Loucy (cell line): ENCODE measurements around the gene ARHGAP4.

ENCODE experiments used
- H2AFZ ChIP-seq: fragments of 200-600 bp; sonication (generic); 2 replicates; pipeline ENCODE4 v1.6.0; 2016; ENCODE audit warnings: antibody characterized with exemption, mild to moderate bottlenecking, low read length, moderate library complexity
- H3F3A ChIP-seq: fragments of 200-600 bp; 2 replicates; pipeline ENCODE4 v1.6.0; 2016; ENCODE audit warnings: antibody characterized with exemption, low read depth, mild to moderate bottlenecking
- H3K27me3 ChIP-seq: fragments of 200-600 bp; sonication (generic); 2 replicates; pipeline ENCODE4 v1.6.1; 2014; ENCODE audit warnings: low read length, mild to moderate bottlenecking; ENCODE audit not compliant: insufficient read depth, poor library complexity, severe bottlenecking
- H3K36me3 ChIP-seq: fragments of 200-600 bp; sonication (generic); 2 replicates; pipeline ENCODE4 v1.6.1; 2016; ENCODE audit warnings: low read length; ENCODE audit not compliant: insufficient read depth
- H3K4me1 ChIP-seq: fragments of 200-600 bp; sonication (generic); 2 replicates; pipeline ENCODE4 v1.5.1; 2014; ENCODE audit warnings: low read length, mild to moderate bottlenecking; ENCODE audit not compliant: insufficient read depth, poor library complexity, severe bottlenecking
- H3K4me2 ChIP-seq: fragments of 200-600 bp; sonication (generic); 2 replicates; pipeline ENCODE4 v1.6.0; 2014; ENCODE audit warnings: antibody characterized with exemption, low read length, low read depth, mild to moderate bottlenecking; ENCODE audit not compliant: poor library complexity, severe bottlenecking
- H3K4me3 ChIP-seq: fragments of 200-600 bp; sonication (generic); 2 replicates; pipeline ENCODE4 v1.5.1; 2014; ENCODE audit warnings: low read length, mild to moderate bottlenecking, mixed read lengths; ENCODE audit not compliant: poor library complexity, severe bottlenecking
- H3K79me2 ChIP-seq: fragments of 200-600 bp; sonication (generic); 2 replicates; pipeline ENCODE4 v1.6.1; 2014; ENCODE audit warnings: low read length; ENCODE audit not compliant: insufficient read depth
- H3K9ac ChIP-seq: fragments of 200-600 bp; sonication (generic); 2 replicates; pipeline ENCODE4 v1.6.0; 2014; ENCODE audit warnings: mild to moderate bottlenecking, low read depth, low read length, moderate library complexity; ENCODE audit not compliant: poor library complexity, severe bottlenecking
- H3K9me2 ChIP-seq: fragments of 200-600 bp; sonication (generic); replicated peaks from 2 replicates; pipeline ENCODE4 v1.6.1; 2016; ENCODE audit warnings: low read depth, low read length, mixed read lengths
- H3K9me3 ChIP-seq: fragments of 200-600 bp; sonication (generic); 2 replicates; pipeline ENCODE4 v1.6.1; 2014; ENCODE audit warnings: mild to moderate bottlenecking, antibody characterized with exemption, low read length, low read depth; ENCODE audit not compliant: insufficient read depth
- H4K20me1 ChIP-seq: fragments of 200-600 bp; sonication (generic); 2 replicates; pipeline ENCODE4 v1.6.0; 2014; ENCODE audit warnings: antibody characterized with exemption, low read length, mild to moderate bottlenecking; ENCODE audit not compliant: insufficient read depth, poor library complexity, severe bottlenecking
- CTCF ChIP-seq: fragments of 200-600 bp; sonication (generic); conservative IDR thresholded peaks from 2 replicates; pipeline ENCODE4 v1.5.1; 2014; ENCODE audit warnings: mild to moderate bottlenecking, antibody characterized with exemption, low read length
- EZH2phosphoT487 ChIP-seq: fragments of 200-600 bp; IDR thresholded peaks from 2 replicates; pipeline ENCODE4 v1.6.1; 2018; ENCODE audit warnings: antibody characterized with exemption, mild to moderate bottlenecking, moderate library complexity, borderline replicate concordance

ARHGAP4 gene

GRCh38 chrX:153939573-153939972, 13.5 kb upstream of the ARHGAP4 start:
- H3K4me1 ChIP-seq = no peaks in the 10 kb centered on the region
- no peak overlapping the region for H3K9ac ChIP-seq
- no peaks in the 10 kb centered on the region for H3K9me2 ChIP-seq
- no peaks in the 10 kb centered on the region for H3K9me3 ChIP-seq
- H3K27me3 ChIP-seq = no peaks in the 10 kb centered on the region
- H3K79me2 ChIP-seq = peaks cover 2% of the 10 kb centered on the region; the same call in 1 of the 2 replicates
- H4K20me1 ChIP-seq = no peaks in the 10 kb centered on the region
- H3K4me3 ChIP-seq = no peak overlapping the region
- TF ChIP-seq CTCF (no peak), EZH2phosphoT487 (no peak)
- H3K36me3 ChIP-seq = no peaks in the 10 kb centered on the region
- no peak overlapping the region for H3K4me2 ChIP-seq
- no peaks in the 10 kb centered on the region for H3F3A ChIP-seq
- H2AFZ ChIP-seq = no peak overlapping the region

- H3K9me2 ChIP-seq = no peaks in the 10 kb centered on the region
- no peak overlapping the region for H3K4me2 ChIP-seq
- peaks cover 15% of the 10 kb centered on the region for H3K79me2 ChIP-seq
- H3K36me3 ChIP-seq = no peaks in the 10 kb centered on the region
- H3F3A ChIP-seq = no peaks in the 10 kb centered on the region
- H3K9ac ChIP-seq = no peak overlapping the region
- H4K20me1 ChIP-seq = no peaks in the 10 kb centered on the region
- 0 out of 2 replicates have a peak, but pooled peaks have one; percentile 10 for TF ChIP-seq CTCF
- no peak for TF ChIP-seq EZH2phosphoT487
- peaks cover 5% of the 10 kb centered on the region for H3K4me1 ChIP-seq
- no peaks in the 10 kb centered on the region for H3K9me3 ChIP-seq
- H3K4me3 ChIP-seq = no peak overlapping the region
- H3K27me3 ChIP-seq = no peaks in the 10 kb centered on the region
- H2AFZ ChIP-seq = no peak overlapping the region
These were observed 12.2 kb upstream of the ARHGAP4 start for GRCh38 chrX:153938226-153938786.

GRCh38 chrX:153937056-153937455, 11.0 kb upstream of the ARHGAP4 start:
- Histone ChIP-seq H3K9me3 (no peaks in the 10 kb centered on the region), H3K79me2 (peaks cover 27% of the 10 kb centered on the region), H4K20me1 (no peaks in the 10 kb centered on the region), H3K9me2 (no peaks in the 10 kb centered on the region), H3K36me3 (no peaks in the 10 kb centered on the region), H3K4me3 (no peak overlapping the region), H3K27me3 (no peaks in the 10 kb centered on the region), H3K9ac (no peak overlapping the region), H3F3A (no peaks in the 10 kb centered on the region), H3K4me1 (peaks cover 5% of the 10 kb centered on the region), H3K4me2 (no peak overlapping the region), H2AFZ (no peak overlapping the region)
- no peak for TF ChIP-seq CTCF
- no peak for TF ChIP-seq EZH2phosphoT487
